Measurements from ENCODE around the gene SGSM2. TPM values are rescaled to one million over a fixed set of nuclear protein-coding genes. Genes with fewer than 3 reads are reported as not detected.
"Not testable (repeated sequence)": the region's sequence is repeated elsewhere in the genome, so short reads cannot be mapped to it uniquely, and the experiment has no call there.

The SGSM2 gene
- total and polyA plus RNA-seq, 3 experiments from 2014 or later: 16.3 to 43.1 (median 39.8) TPM

DNA sequence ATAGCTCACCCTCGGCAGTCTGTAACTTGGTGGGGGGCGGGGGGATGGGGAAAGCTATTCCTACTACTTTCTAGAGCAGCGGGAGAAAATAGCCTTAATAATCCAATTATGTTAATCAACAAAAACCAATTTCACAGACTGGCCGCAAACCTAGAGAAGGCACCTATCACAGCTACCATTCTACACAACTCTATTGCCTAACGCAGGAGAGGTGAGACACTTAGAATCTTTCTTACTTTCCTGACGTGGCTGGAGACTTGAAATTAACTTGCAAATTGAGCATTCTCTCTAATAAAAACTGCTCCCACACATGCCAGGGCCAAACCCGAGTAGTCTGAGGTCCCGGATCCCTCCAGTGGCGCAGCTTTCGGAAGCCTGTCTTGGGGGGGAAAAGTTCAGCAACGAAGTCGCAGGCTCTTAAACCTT lies 34.5 kb upstream of the SGSM2 start:
- H3K27ac Mint-ChIP-seq: peak overlapping the region; percentile 82 to 95 (median 93)
- peak overlapping the region; percentile 81 for H3K27ac ChIP-seq (ENCODE audit: low read depth, low read length)
- POLR2A ChIA-PET: interaction anchor here (0.6 to 2.1 kb wide), 7 partner anchors 33 to 687 kb away, joined by 3 to 6 read pairs (median 3); no protein-coding TSS in a partner anchor
- H3K4me1 ChIP-seq (ENCODE audit: insufficient read depth, low read length): peaks cover 18% of the 10 kb centered on the region
- peaks cover 0 to 33% (median 10%) of the 10 kb centered on the region in 3 donors for H3K36me3 Mint-ChIP-seq
- H3K4me1 Mint-ChIP-seq: peaks cover 38 to 60% (median 59%) of the 10 kb centered on the region in 3 donors
- H3K27me3 ChIP-seq (ENCODE audit: insufficient read depth, low read length, poor library complexity, severe bottlenecking): no peaks in the 10 kb centered on the region
- H3K4me3 Mint-ChIP-seq: peak overlapping the region; percentile 91 to 99 (median 91)
- no peaks in the 10 kb centered on the region for H3K9me3 Mint-ChIP-seq
- H3K36me3 ChIP-seq (ENCODE audit: insufficient read depth, low read length): peaks cover 18% of the 10 kb centered on the region
- no peaks in the 10 kb centered on the region for H3K27me3 Mint-ChIP-seq
- peak in 1 of 5 donors; percentile 50 for DNase-seq
- CTCF ChIA-PET: interaction anchor here (1.1 to 1.8 kb wide), 9 partner anchors 12 to 248 kb away, joined by 3 to 6 read pairs (median 3); partner anchors contain the start of genes HIC1 and TSR1
- no peaks in the 10 kb centered on the region for H3K9me3 ChIP-seq (ENCODE audit: low read length)
- H3K4me3 ChIP-seq (ENCODE audit: low read length): peak overlapping the region; percentile 88

DNA sequence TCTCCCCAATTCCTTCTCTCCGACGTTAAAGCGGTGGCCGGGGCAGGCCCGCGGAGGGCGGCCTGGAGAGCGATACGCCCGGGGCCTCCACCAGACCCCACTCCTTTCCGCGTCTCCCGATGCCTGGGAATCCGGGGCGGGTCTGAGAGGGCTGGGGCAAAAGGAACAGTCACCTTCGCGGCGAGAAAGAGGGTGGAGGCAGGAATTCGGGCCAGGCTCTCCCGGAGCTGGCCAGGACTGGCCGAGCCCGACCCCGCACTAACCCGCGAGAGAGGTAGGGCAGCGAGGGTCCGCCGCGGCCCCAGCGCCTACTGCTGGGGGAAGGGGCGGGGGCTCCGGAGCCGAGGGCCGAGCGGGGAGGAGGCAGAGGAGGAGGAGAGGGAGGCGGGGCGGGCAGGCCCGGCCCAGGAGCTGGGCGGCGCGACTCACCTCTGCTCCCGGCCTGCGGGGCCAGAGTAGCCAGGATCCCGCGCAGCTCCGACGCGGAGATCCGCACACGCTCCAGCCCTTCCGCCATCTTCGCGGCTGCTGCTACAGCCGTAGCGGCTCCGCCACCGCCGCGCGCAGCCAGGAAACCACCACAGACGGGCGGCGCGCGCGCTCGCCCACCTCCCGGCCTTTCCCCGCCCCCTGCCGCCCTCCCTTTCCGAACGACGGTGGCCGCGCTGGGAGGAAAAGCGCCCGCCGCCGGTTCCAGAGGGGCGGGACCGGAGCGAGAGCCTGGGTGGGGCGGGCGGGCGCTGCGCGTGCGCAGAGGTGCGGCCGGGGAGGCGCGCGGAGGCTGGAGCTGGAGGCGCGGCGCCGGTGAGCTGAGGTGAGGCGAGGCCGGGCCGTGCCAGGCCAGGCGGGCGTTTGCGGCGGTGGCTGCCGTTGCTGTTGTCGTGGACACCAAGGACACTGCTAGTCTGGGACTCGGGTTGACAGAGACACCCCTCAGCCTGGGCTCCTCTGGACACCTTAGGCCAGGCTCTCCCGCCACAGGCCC lies 33.8 kb upstream of the SGSM2 start, which contains the start of the genes SMG6 and SRR:
SMG6 (minus strand) TSS at position 582 of the 985 bp plus-strand sequence; CDS start at position 517, 65 bp downstream.
SRR (plus strand) TSS at position 747 of the 985 bp plus-strand sequence. CDS start 11,611 bp downstream, outside the sequence.
- H3K9me3 Mint-ChIP-seq: no peaks in the 10 kb centered on the region
- H3K4me3 ChIP-seq (ENCODE audit: low read length): peak within 1 kb of the TSS; percentile 88
- H3K36me3 Mint-ChIP-seq: peaks cover 0 to 28% (median 10%) of the 10 kb centered on the region in 3 donors
- H3K27me3 ChIP-seq (ENCODE audit: insufficient read depth, low read length, poor library complexity, severe bottlenecking): no peaks in the 10 kb centered on the region
- peaks cover 16% of the 10 kb centered on the region for H3K36me3 ChIP-seq (ENCODE audit: insufficient read depth, low read length)
- H3K9me3 ChIP-seq (ENCODE audit: low read length): no peaks in the 10 kb centered on the region
- peak within 1 kb of the TSS; percentile 81 for H3K27ac ChIP-seq (ENCODE audit: low read depth, low read length)
- peak within 1 kb of the TSS; percentile 82 to 95 (median 93) for H3K27ac Mint-ChIP-seq
- POLR2A ChIA-PET: interaction anchor here (0.8 to 2.1 kb wide), 7 partner anchors 33 to 587 kb away, joined by 3 to 7 read pairs (median 5); partner anchors contain the start of genes HIC1 and TSR1
- H3K27me3 Mint-ChIP-seq: no peaks in the 10 kb centered on the region
- CTCF ChIA-PET: interaction anchor here (0.7 to 1.7 kb wide), 9 partner anchors 11 to 112 kb away, joined by 3 to 6 read pairs (median 3); partner anchors contain the start of gene TSR1
- H3K4me1 Mint-ChIP-seq: peaks cover 35 to 56% (median 54%) of the 10 kb centered on the region in 3 donors
- H3K4me1 ChIP-seq (ENCODE audit: insufficient read depth, low read length): peaks cover 18% of the 10 kb centered on the region
- peak within 1 kb of the TSS; percentile 91 to 99 (median 91) for H3K4me3 Mint-ChIP-seq
- peak; percentile 89 to 97 (median 94) for DNase-seq

DNA sequence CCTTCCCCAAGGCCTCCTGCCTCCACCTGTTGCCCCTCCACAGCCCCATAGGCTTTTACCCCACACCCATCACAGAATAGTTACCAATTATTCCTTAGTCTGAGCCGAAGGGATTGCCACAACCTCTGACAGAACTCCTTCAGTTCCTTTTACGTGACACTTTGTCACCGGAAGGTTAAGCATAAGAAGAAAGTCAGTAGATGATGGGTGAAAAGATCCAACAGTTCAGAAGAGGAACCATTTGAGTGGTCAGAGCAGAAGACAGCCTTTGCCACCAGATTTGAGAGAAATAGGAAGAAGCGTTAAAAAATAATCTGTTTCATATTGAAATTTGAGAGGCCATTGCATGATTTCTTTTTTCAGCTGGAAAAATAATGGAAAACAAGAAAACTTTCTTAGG lies 32.4 kb upstream of the SGSM2 start:
- ChIA-PET POLR2A (interaction anchor here (0.8 kb wide), 1 partner anchor 9 kb away, joined by 3 read pairs; no protein-coding TSS in a partner anchor), CTCF (no interaction called here)
- Histone ChIP-seq H3K4me1 (ENCODE audit: insufficient read depth, low read length) (peaks cover 18% of the 10 kb centered on the region), H3K27ac (ENCODE audit: low read depth, low read length) (no peak overlapping the region), H3K9me3 (ENCODE audit: low read length) (no peaks in the 10 kb centered on the region), H3K36me3 (ENCODE audit: insufficient read depth, low read length) (peaks cover 3% of the 10 kb centered on the region), H3K27me3 (ENCODE audit: insufficient read depth, low read length, poor library complexity, severe bottlenecking) (no peaks in the 10 kb centered on the region), H3K4me3 (ENCODE audit: low read length) (no peak overlapping the region)
- Mint-ChIP-seq H3K27me3 (no peaks in the 10 kb centered on the region), H3K4me3 (peak overlapping the region; percentile 59 to 86 (median 68)), H3K4me1 (peaks cover 30 to 56% (median 45%) of the 10 kb centered on the region in 3 donors), H3K9me3 (no peaks in the 10 kb centered on the region), H3K36me3 (peaks cover 0 to 15% (median 4%) of the 10 kb centered on the region in 3 donors), H3K27ac (peak overlapping the region in 4 of 8 donors; percentile 29 to 95 (median 74))
- no peak for DNase-seq

DNA sequence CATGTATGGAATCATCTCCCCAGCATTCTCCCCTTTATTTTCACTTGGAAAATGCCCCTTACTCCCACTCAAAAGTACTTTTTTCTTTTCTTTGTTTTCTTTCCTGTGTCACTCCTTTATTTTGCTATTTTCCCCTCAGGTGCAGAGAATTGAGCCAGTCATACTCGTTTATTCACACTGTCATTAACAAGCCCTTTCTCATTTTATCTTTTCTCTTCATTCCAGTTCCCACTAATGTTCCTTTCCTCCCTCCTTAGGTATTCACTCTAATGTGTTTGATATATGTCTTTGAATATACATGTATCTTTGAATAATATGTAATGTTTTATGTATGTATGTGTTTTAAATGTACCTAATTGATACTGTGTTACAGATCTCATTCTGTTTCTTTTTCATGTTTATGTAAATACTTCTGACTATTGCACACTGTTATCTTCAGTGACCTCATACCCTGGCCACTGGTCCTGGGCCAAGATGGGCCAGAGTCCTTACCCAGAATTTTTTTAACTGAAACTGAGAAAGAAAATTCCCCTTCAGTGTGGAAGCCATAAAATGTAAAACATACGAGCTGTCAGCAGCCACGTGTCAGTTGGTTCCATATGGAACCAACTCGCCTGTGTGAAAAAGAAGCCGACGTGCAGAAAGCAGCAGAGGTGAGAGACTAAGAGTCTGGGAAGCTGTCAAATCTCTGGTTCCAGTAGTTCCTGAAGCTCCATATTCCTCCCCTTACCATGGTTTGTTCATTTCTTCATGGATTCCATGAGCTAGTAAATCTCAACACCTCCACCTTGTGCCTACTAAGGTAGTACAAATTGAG lies 27.8 kb upstream of the SGSM2 start:
- Histone ChIP-seq H3K36me3 (ENCODE audit: insufficient read depth, low read length) (no peaks in the 10 kb centered on the region), H3K9me3 (ENCODE audit: low read length) (no peaks in the 10 kb centered on the region), H3K4me1 (ENCODE audit: insufficient read depth, low read length) (no peaks in the 10 kb centered on the region), H3K27me3 (ENCODE audit: insufficient read depth, low read length, poor library complexity, severe bottlenecking) (no peaks in the 10 kb centered on the region), H3K4me3 (ENCODE audit: low read length) (no peak overlapping the region), H3K27ac (ENCODE audit: low read depth, low read length) (no peak overlapping the region)
- Mint-ChIP-seq H3K36me3 (peaks cover 0 to 2% (median 0%) of the 10 kb centered on the region in 3 donors), H3K4me1 (peaks cover 7 to 26% (median 18%) of the 10 kb centered on the region in 3 donors), H3K27ac (no peak overlapping the region), H3K4me3 (peak overlapping the region in 1 of 7 donors; percentile 21), H3K9me3 (no peaks in the 10 kb centered on the region), H3K27me3 (no peaks in the 10 kb centered on the region)
- no peak for DNase-seq
- CTCF ChIA-PET: no interaction called here
- POLR2A ChIA-PET: no interaction called here

DNA sequence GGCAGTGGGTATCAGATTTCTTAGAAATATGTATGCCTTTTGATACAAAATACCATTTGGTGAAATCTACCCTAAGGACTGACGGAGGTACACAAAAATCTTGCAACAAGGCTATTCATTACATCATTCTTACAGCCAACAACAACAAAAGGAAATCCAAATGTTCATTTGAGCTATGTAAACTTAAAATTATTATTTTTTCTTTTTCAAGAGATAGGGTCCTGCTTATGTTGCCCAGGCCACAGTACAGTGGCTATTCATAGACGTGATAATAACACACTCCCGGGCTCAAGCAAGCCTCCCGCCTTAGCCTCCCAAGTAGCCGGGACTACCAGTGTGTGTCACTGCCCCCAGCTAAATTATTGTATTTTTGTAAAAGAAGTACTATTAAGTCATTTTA lies 24.6 kb upstream of the SGSM2 start:
- Histone ChIP-seq H3K4me3 (ENCODE audit: low read length) (no peak overlapping the region), H3K9me3 (ENCODE audit: low read length) (no peaks in the 10 kb centered on the region), H3K27me3 (ENCODE audit: insufficient read depth, low read length, poor library complexity, severe bottlenecking) (no peaks in the 10 kb centered on the region), H3K36me3 (ENCODE audit: insufficient read depth, low read length) (no peaks in the 10 kb centered on the region), H3K4me1 (ENCODE audit: insufficient read depth, low read length) (no peaks in the 10 kb centered on the region), H3K27ac (ENCODE audit: low read depth, low read length) (no peak overlapping the region)
- no peak overlapping the region for H3K4me3 Mint-ChIP-seq
- ChIA-PET CTCF (interaction anchor here (0.8 kb wide), 1 partner anchor 258 kb away, joined by 3 read pairs; the partner anchor contains the start of gene HIC1), POLR2A (no interaction called here)
- peaks cover 0 to 2% (median 0%) of the 10 kb centered on the region in 3 donors for H3K36me3 Mint-ChIP-seq
- peaks cover 0 to 6% (median 4%) of the 10 kb centered on the region in 3 donors for H3K4me1 Mint-ChIP-seq
- DNase-seq: no peak
- no peak overlapping the region for H3K27ac Mint-ChIP-seq
- no peaks in the 10 kb centered on the region for H3K9me3 Mint-ChIP-seq
- no peaks in the 10 kb centered on the region for H3K27me3 Mint-ChIP-seq

DNA sequence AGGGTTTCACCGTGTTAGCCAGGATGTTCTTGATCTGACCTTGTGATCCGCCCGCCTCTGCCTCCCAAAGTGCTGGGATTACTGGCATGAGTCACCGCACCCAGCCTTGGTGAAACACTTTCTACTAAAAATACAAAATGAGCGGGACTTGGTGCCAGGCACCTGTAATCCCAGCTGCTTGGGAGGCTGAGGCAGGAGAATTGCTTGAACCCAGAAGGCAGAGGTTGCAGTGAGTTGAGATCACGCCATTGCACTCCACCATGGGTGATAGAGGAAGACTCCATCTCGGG lies 20.4 kb upstream of the SGSM2 start:
- H3K27me3 Mint-ChIP-seq; DNase-seq; H3K36me3 ChIP-seq (ENCODE audit: insufficient read depth, low read length); H3K4me3 ChIP-seq (ENCODE audit: low read length); H3K27ac Mint-ChIP-seq; H3K9me3 Mint-ChIP-seq; H3K4me1 ChIP-seq (ENCODE audit: insufficient read depth, low read length); H3K9me3 ChIP-seq (ENCODE audit: low read length); H3K27ac ChIP-seq (ENCODE audit: low read depth, low read length); H3K4me1 Mint-ChIP-seq; CTCF ChIA-PET; H3K27me3 ChIP-seq (ENCODE audit: insufficient read depth, low read length, poor library complexity, severe bottlenecking); H3K4me3 Mint-ChIP-seq: not testable (repeated sequence)
- POLR2A ChIA-PET: interaction anchor here (0.7 kb wide), 1 partner anchor 358 kb away, joined by 7 read pairs; no protein-coding TSS in a partner anchor
- peaks cover 4 to 10% (median 7%) of the 10 kb centered on the region in 3 donors for H3K36me3 Mint-ChIP-seq

DNA sequence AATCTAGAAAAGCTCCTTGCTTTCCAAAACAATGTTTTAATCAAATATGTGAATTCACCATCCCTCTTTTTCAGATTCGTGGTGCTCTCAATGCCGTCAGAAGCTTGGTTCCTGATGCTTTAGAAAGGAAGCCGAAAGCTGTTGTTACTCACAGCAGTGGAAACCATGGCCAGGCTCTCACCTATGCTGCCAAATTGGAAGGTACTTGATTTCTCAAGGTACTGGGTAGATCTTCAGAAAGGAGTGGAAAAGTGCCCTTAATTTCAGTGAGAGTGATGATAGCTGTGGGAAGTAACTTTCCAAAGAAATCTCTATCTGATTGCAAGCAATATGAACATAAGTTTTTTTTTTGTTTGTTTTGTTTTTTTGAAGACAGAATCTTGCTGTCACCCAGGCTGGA lies 19.5 kb upstream of the SGSM2 start:
- H3K9me3 ChIP-seq (ENCODE audit: low read length): no peaks in the 10 kb centered on the region
- Mint-ChIP-seq H3K4me1 (no peaks in the 10 kb centered on the region), H3K4me3 (no peak overlapping the region), H3K27me3 (no peaks in the 10 kb centered on the region), H3K9me3 (no peaks in the 10 kb centered on the region), H3K36me3 (peaks cover 4 to 13% (median 10%) of the 10 kb centered on the region in 3 donors), H3K27ac (peak overlapping the region in 1 of 8 donors; percentile 50)
- no peak overlapping the region for H3K27ac ChIP-seq (ENCODE audit: low read depth, low read length)
- DNase-seq: no peak
- H3K4me3 ChIP-seq (ENCODE audit: low read length): no peak overlapping the region
- no peaks in the 10 kb centered on the region for H3K27me3 ChIP-seq (ENCODE audit: insufficient read depth, low read length, poor library complexity, severe bottlenecking)
- H3K4me1 ChIP-seq (ENCODE audit: insufficient read depth, low read length): no peaks in the 10 kb centered on the region
- peaks cover 2% of the 10 kb centered on the region for H3K36me3 ChIP-seq (ENCODE audit: insufficient read depth, low read length)
- ChIA-PET POLR2A (no interaction called here), CTCF (interaction anchor here (0.6 to 1.0 kb wide), 3 partner anchors 38 to 860 kb away, joined by 3 read pairs; no protein-coding TSS in a partner anchor)
